ENCODE results near the gene C6orf89.
"Not testable (repeated sequence)": the region's sequence is repeated elsewhere in the genome, so short reads cannot be mapped to it uniquely, and the experiment has no call there.

C6orf89 gene

DNA sequence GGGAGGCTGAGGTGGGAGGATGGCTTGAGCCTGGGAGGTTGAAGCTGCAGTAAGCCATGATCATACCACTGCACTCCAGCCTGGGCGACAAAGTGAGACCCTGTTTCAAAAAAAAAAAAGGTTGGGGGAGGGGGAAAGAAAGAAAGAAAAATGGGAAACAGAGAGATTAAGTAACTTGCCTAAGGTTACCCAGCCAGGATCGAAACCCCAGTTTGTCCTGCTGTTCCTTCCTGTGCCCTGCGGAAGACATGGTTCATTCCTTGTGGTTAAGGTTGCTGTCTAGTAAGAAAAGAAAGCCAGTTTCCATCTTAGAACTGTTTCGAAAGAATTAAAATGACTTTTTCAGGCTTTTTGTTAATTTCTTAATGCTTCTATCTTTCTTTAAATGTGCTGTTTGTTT, 29.8 kb downstream of the C6orf89 start:
- no peak for DNase-seq
- intact Hi-C loops (cut with DNase I): no loop called here

- DNase-seq: no peak
- intact Hi-C loops (cut with DNase I): no loop called here
Observed at GRCh38 chr6:36916126-36916525, 30.4 kb downstream of the C6orf89 start.

DNA sequence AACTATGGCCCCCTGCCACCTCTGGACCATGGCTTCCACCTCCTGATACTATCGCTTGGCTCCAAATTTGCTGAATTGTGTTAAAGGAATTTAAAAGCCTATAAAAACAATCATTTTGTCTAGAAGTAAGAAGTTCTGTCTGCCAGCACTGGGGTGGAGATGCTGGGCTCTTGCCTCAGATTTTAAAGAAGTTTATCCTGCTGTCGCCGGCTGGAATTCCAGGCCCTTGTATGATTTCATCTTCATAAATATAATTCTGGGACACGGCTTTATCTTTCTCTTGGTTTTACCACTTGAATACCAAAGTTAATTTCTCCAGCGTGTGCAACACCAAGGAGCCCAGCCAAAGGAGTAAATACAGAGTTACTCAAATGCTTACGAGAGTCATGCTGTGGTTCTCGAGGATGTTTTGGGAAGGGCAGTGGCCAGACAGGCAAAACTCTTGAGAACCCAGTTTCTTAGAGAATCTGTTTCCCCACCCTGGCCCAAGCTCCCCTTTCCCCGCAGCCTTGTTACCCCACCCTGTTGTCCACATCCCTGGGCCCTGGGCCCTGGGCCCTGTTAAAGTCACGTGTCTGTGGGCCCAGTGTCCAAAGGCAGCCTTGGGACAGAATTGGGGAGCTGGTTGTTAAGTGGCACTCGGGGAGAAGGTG, 31.9 kb downstream of the C6orf89 start:
- peak in 1 of 10 donors; percentile 28 for DNase-seq
- intact Hi-C loops (cut with DNase I): no loop called here

GRCh38 chr6:36920049-36920448, 34.3 kb downstream of the C6orf89 start:
- intact Hi-C loops (cut with DNase I): no loop called here
- no peak for DNase-seq

- no peak for DNase-seq
- intact Hi-C loops (cut with DNase I): no loop called here
Observed at GRCh38 chr6:36920546-36920945, 34.8 kb downstream of the C6orf89 start.

GRCh38 chr6:36924131-36924530, 38.4 kb downstream of the C6orf89 start:
- intact Hi-C loops (cut with DNase I): no loop called here
- DNase-seq: peak in 1 of 10 donors; percentile 76

DNA sequence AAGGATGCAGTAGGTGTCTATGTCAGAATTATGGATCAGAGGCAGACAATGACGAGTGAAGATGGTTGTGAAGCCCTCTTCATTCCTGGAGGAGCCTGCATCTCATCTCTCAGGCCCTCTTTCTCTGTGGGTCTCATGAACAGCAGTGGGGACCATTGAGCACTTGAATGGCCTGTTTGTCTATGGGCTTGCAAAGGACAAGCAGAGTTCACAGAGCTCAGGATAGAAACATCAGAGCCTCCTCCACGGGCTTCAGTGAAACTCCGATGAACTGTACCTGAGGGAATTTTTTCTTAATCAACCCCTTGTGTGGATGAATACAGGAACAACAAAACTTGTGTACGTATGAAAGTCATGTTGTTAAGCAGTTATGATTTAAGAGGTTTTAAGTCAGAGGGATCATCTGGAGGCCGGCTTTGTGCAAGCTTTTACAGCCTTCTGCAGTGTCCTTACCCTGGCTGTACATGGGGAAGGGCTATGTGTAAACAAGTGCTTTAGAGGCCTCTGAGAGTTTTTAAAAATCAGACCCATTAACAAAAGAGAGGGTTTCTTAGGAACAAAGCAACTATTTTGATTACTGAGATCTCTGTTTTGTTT, 39.1 kb downstream of the C6orf89 start:
- DNase-seq: peak in 1 of 10 donors; percentile 18
- intact Hi-C loops (cut with DNase I): no loop called here

GRCh38 chr6:36925809-36926208, 40.1 kb downstream of the C6orf89 start:
- no peak for DNase-seq
- intact Hi-C loops (cut with DNase I): no loop called here

DNA sequence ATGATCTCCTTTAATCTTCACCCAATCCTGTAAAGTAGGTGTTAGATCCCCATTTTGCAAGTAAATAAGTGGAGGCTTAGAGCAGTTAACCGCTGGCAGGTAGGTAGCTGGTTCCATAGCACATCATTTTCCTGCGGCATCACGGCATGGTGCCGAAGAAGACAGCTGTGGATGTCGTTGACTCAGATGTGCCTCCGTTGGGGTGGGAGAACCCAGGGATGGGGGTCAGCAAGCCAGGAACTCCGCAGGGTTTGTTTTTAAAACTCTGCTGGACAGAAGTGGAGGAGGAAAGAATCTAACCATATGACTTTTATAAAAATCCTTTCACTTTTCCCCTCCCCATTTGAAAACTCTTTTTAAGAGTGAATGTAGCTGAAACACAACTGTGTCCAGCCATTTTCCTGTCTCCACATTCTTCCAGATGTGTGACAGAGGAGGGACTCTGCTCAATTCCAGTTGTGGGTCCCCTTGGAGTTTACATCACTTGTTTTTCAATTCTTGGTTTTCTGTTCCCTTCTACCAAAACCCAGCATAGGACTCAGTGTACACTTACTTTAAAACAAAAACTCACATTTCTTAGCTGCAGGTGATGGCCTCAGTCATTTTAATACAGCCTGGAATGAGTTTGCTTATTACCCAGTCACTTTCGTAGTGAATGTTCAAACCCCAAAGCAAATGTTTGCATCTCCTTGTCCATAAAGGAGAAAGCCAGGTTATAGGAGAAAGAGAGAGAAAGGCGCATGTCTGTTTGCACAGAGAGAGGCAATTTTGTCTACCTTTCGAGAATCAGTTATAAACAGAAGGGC, 41.2 kb downstream of the C6orf89 start:
- DNase-seq: peak in 1 of 10 donors; percentile 49
- intact Hi-C loops (cut with DNase I): no loop called here

DNA sequence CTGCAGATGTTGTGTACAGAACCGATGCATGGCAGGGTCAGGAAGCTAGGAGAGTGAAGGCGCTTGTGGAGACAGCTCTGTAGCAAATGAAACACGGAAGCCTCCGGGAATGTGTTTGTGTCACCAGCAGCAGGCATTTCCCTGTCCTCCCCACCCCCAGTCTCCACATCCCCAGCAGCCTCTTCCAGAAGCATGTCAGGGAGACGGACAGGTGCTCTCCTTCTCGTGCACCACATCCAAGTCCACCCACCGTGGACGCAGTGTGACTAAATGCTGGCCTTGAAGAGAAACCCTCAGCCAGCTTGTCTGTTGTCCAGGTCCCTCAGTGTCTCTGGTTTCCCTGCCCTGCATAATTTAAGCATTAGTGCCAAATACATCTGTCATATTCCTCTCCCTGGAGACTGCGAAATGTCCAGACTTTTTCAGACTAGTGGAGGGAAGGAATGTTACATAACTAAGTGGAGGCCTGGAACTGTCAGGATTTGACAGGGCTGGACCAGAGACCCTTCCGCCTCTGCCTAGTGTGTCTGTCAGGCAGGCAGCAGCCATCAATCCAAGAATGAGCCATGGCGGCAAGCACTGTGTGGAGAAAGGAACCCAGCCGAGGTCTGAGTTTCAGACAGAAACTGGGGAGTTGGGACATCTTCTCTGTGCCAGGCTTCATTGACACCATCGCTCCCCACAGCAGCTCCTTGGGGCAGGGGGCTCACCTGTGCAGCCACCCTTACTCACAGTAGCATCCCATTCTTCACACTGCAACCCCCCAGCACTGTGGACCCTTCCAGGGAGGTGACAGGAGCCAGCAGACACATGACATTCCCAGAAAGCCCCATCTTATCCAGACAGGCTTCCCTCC, 42.2 kb downstream of the C6orf89 start:
- intact Hi-C loops (cut with DNase I): no loop called here
- peak in 2 of 10 donors; percentile 76 to 83 for DNase-seq

DNA sequence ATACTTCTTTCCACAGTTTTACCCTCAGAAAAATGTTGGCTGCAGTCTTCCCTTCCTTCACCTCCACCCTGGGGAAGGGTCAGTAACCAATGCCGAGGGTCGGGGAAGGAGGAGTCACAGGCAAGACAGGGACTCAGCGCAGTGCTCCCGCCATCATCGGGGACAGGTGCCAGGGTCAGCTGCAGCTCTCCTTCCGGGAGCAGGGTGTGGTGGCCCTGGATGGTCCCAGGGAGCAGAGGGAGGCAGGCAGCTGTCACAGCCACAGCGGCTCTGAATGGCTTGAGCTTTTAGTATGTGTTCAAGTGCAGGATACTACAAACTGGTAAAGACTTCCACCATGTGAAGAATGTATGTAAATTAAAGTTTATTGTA, 42.8 kb downstream of the C6orf89 start:
- DNase-seq: peak in 1 of 10 donors; percentile 48
- intact Hi-C loops (cut with DNase I): no loop called here

DNA sequence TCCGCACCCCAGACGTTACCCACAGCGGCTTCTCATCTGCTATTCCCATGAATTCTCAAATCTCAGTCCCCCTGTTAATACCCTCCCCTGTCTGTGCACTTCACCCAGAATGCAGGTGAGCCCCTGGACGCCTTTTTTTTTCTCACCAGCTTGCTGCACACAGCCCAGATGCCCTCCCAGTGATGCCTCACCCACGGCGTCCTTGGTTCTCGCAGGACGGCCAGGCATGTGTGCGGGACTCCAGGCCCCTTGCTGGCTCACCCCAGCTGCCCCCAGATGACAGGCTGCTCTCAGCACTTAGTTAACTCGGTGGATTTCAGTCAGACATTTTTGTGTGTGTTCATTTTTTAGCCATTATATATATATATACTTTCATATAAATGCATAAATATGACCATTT, 43.4 kb downstream of the C6orf89 start:
- intact Hi-C loops (cut with DNase I): no loop called here

DNA sequence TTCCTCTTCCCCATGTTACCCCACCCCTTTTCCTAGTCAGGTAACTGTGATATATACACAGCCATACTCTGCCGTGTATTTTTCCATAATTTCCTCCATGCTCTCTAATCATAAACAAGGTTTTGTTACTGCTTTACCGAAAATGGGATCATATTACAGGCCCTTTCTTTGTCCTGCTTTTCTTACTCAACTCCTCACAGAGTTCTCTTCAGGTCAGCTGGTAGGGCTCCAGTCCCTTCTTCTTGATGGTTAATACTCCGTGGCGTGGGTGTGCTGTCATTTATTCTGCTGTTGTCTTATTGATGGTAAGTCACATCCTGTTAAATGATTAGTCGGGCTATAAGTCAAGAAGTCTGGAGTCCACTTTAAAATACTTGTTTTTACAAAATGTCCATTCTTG, 43.9 kb downstream of the C6orf89 start:
- intact Hi-C loops (cut with DNase I): no loop called here
- no peak for DNase-seq

More for the DNA sequence above, 43.4 kb downstream of the C6orf89 start:
- no peak for DNase-seq

DNA sequence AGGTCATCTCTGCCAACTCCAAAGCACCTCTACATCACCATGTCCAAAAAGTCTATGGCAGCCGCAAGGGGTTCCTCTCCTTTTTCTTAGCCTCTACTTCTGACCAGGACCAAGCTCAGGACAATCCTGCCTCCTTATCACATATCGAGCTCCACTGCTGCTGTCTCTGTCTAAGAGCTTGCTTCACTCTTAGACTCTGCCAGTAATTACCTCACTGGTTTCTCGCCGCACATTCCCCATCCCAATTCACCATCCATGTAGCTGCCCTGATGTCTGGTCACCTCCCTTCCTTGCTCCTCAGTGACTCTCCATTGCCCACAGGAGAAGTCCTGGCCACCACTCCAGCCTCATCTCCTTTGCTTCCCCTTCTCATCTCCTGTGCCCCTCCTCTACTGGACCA, 44.7 kb downstream of the C6orf89 start:
- intact Hi-C loops (cut with DNase I): no loop called here
- DNase-seq: no peak

DNA sequence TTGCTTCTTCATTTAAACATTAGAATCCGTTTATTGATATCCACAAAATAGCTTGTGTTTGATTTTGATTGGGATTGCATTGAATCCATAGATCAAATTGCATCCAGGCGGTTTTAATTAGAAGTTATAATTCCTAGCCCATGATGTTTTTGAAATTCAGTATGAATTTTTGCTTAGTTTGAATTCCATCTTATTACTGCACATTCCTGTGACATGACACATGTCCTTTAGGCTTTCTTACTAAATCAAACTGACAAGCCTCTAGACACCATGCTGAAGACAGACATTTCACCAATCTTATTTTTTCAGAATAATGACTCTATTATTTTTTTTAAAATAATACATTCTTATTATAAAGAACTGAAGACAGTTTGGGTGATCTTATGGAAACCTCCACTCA, 47.4 kb downstream of the C6orf89 start:
- intact Hi-C loops (cut with DNase I): no loop called here
- DNase-seq: no peak

GRCh38 chr6:36933519-36933918, 47.8 kb downstream of the C6orf89 start:
- DNase-seq: no peak
- intact Hi-C loops (cut with DNase I): no loop called here

- intact Hi-C loops (cut with DNase I): no loop called here
Observed at GRCh38 chr6:36934901-36935300, 49.1 kb downstream of the C6orf89 start.

DNA sequence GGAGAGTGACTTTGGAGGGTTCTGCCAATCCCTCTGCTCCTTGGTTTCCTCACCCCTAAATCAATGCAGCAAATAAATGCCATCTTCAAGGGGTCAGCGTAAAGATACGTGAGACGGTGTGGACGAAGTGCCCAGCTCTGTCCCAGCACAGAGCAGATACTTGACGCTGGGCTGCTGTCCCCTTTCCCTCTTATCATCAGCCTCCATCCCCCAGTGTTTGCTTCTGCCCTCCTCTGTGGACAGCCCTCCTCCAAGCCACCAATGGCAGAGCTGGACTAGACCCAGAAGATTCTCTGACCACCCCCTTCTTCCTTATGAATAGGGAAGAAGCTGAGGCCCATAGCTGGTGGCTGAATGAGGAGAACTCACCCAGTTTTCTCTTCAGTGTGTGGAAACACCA, 51.1 kb downstream of the C6orf89 start:
- DNase-seq: no peak
- intact Hi-C loops (cut with DNase I): no loop called here

More at GRCh38 chr6:36934901-36935300, 49.1 kb downstream of the C6orf89 start:
- no peak for DNase-seq

- DNase-seq: peak in 1 of 10 donors; percentile 66
- intact Hi-C loops (cut with DNase I): no loop called here
Observed at GRCh38 chr6:36937896-36938295, 52.1 kb downstream of the C6orf89 start.

DNA sequence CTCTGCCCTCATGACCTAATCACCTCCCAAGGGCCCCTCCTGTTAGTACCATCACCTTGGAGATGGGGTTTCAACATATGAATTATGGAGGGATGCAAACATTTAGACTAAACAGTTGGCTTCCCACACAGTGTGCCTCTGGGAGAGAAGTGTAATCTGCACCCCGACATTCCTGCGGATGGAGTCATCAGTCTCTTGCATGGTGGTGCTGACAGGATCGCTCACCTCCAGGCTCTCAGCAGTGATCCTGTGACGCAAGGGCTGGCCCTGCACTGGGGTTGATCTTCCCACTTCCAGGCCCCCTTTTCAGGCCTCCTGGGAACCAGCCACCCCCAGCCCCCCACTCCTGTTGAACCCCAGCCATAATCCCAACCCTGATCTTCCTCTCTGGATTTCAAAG, 52.8 kb downstream of the C6orf89 start:
- intact Hi-C loops (cut with DNase I): no loop called here
- peak in 1 of 10 donors; percentile 35 for DNase-seq

GRCh38 chr6:36939005-36939404, 53.3 kb downstream of the C6orf89 start:
- intact Hi-C loops (cut with DNase I); DNase-seq: not testable (repeated sequence)

All from posterior cingulate gyrus (tissue), 11 donors.